A673 (cell line): ENCODE results near the gene ZNF610. TPM values are rescaled to one million over a fixed set of nuclear protein-coding genes. Genes with fewer than 3 reads are reported as not detected.

Experiments used
- BruUV-seq: library from RNA; stranded (reverse); fragments of 400-500 nt; replicated peaks from 2 replicates; lab custom pipeline; 2021; lab: Mats Ljungman, UMichigan
- CTCF ChIA-PET: fragments of 300-600 bp; sonication (Branson Sonifier 250); formaldehyde crosslinking; loops from one replicate; lab custom pipeline; 2022; ENCODE audit warnings: antibody characterized with exemption; lab: Charles Lee
- POLR2A ChIA-PET: fragments of 300-600 bp; sonication (Branson Sonifier 250); formaldehyde crosslinking; loops from one replicate; lab custom pipeline; 2022; ENCODE audit warnings: antibody characterized with exemption; ENCODE audit not compliant: low non-redundant PET; lab: Charles Lee
- DNase-seq: peaks from one replicate; pipeline ENCODE4 v3.0.0-alpha.2; 2015; ENCODE audit warnings: low spot score
- H3K27ac ChIP-seq: fragments of 200-600 bp; sonication (generic); 2 replicates; pipeline ENCODE4 v1.5.1; 2016; ENCODE audit warnings: mixed run types, low read depth, mild to moderate bottlenecking, mixed read lengths, antibody characterized with exemption, low read length; ENCODE audit not compliant: poor library complexity, severe bottlenecking
- H3K27me3 ChIP-seq: fragments of 200-600 bp; sonication (generic); replicated peaks from 2 replicates; pipeline ENCODE4 v1.6.1; 2017; ENCODE audit warnings: mixed run types, low read depth, mild to moderate bottlenecking, mixed read lengths, antibody characterized with exemption, low read length; ENCODE audit not compliant: insufficient read depth, poor library complexity
- H3K36me3 ChIP-seq: fragments of 200-600 bp; sonication (generic); 2 replicates; pipeline ENCODE4 v1.6.1; 2016; ENCODE audit warnings: mixed run types, mild to moderate bottlenecking, mixed read lengths, antibody characterized with exemption, low read length; ENCODE audit not compliant: insufficient read depth, poor library complexity, severe bottlenecking
- H3K4me1 ChIP-seq: fragments of 200-600 bp; sonication (generic); 2 replicates; pipeline ENCODE4 v1.6.1; 2017; ENCODE audit warnings: mixed run types, mild to moderate bottlenecking, mixed read lengths, antibody characterized with exemption, low read length; ENCODE audit not compliant: insufficient read depth, poor library complexity, severe bottlenecking
- H3K4me3 ChIP-seq: fragments of 200-600 bp; sonication (generic); 2 replicates; pipeline ENCODE4 v1.5.1; 2016; ENCODE audit warnings: low read depth, mixed run types, mild to moderate bottlenecking, mixed read lengths, low read length; ENCODE audit not compliant: poor library complexity, severe bottlenecking
- H3K9me3 ChIP-seq: fragments of 200-600 bp; sonication (generic); 2 replicates; pipeline ENCODE4 v1.6.1; 2016; ENCODE audit warnings: mixed run types, low read depth, mild to moderate bottlenecking, mixed read lengths, antibody characterized with exemption, low read length; ENCODE audit not compliant: poor library complexity, severe bottlenecking
- CTCF ChIP-seq: fragments of 300-800, 200-600 bp; sonication (generic); conservative IDR thresholded peaks from 2 replicates; pipeline ENCODE4 v1.5.1; 2017; ENCODE audit warnings: low read depth, mild to moderate bottlenecking, antibody characterized with exemption, low read length, moderate library complexity, mixed read lengths
- EZH2 ChIP-seq: fragments of 200-600 bp; sonication (generic); IDR thresholded peaks from 2 replicates; pipeline ENCODE4 v1.6.1; 2017; ENCODE audit warnings: borderline replicate concordance, low read depth, mild to moderate bottlenecking, mixed read lengths, antibody characterized with exemption, low read length; ENCODE audit not compliant: poor library complexity, severe bottlenecking
- intact Hi-C: fragments of 100-400 bp; cut with micrococcal nuclease; formaldehyde crosslinking; loops from one replicate; pipeline ENCODE4 v1.10.0; 2022; ENCODE audit not compliant: unreplicated experiment
- total RNA-seq: library from RNA; stranded (reverse); gene quantifications from 2 replicates; pipeline ENCODE4 v1.2.3, GENCODE V29; 2021

Gene ZNF610
- total RNA-seq, 1 experiment from 2014 or later: 3.4 TPM

DNA sequence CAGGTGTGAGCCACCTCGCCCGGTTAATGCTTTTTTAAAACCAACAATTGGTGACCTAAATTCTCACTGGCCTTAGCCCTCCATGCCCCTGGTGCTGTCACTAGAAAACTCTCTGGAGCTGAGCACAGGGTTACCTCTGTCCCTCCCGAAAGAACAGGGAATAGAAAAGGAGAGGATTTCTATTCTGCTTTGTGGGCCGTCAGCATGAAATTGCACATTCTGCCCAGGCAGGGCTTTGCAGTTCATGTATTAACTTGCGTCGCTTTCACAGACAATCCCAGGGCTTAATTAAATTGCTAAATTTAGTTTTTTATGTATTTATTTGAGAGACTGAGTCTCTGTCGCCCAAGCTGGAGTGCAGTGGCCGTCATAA is 39.7 kb upstream of the ZNF610 start:
- H3K9me3 ChIP-seq: peaks cover 11% of the 10 kb centered on the region
- peak overlapping the region; percentile 50 for H3K27ac ChIP-seq
- H3K27me3 ChIP-seq: no peaks in the 10 kb centered on the region
- peak; percentile 3 for DNase-seq
- intact Hi-C loops: no loop called here
- POLR2A ChIA-PET: interaction anchor here (0.6 kb wide), 1 partner anchor 260 kb away, joined by 3 read pairs; no protein-coding TSS in a partner anchor
- peaks cover 24% of the 10 kb centered on the region for H3K36me3 ChIP-seq
- TF ChIP-seq CTCF (no peak), EZH2 (no peak)
- H3K4me3 ChIP-seq: peak overlapping the region; percentile 60
- peaks cover 6% of the 10 kb centered on the region for H3K4me1 ChIP-seq
- CTCF ChIA-PET: no interaction called here
- no TSS peak for BruUV-seq

DNA sequence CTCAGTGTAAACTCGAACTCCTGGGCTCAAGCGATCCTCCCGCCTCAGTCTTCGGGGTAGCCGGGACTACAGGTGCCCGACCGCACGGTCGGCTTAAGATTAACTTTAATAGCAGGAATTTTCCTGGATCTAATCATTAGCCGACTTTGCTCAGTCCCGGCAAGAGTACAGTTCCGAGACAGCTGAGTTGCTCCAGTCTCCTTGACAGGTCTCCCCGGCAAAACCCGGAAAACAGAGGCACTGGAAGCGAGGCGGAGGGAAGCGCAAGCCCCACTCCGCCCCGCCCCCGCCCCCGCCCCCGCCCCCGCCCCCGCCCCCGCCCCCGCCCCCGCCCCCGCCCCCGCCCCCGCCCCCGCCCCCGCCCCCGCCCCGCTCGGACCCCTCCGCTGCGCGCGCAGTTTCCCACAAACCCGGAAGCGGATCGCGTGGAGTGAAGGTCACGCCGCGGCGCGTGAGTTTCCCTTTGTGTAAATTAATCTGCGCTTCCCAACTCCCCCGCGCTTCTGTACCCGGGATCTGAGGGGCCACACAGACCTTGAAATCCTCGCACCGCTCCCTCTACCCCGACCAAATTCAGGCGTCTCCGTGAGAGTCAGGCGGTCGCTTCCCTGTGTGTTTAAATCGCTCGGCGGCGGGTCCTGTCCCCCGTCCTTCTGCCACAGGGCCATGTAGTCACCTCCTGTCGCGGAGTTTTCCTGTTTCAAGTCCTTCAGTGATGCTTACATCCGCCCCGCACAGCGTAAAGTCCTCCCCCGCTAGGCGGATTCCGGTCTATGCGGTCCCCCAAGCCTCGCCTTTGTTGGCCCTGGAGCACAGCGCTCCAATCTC is 39.1 kb upstream of the ZNF610 start, which contains the start of gene ZNF480:
Gene ZNF480, plus strand, starts transcription at position 397 of the 828 bp plus-strand sequence. CDS start 3,244 bp downstream, outside the sequence.
- TF ChIP-seq CTCF (no peak), EZH2 (no peak)
- Histone ChIP-seq H3K36me3 (peaks cover 30% of the 10 kb centered on the region), H3K27me3 (no peaks in the 10 kb centered on the region), H3K4me3 (peak within 1 kb of the TSS; percentile 64), H3K9me3 (peaks cover 9% of the 10 kb centered on the region), H3K4me1 (peaks cover 6% of the 10 kb centered on the region), H3K27ac (peak within 1 kb of the TSS; percentile 82)
- BruUV-seq: TSS peak; percentile 63
- peak; percentile 80 for DNase-seq
- CTCF ChIA-PET: no interaction called here
- intact Hi-C loops: no loop called here
- POLR2A ChIA-PET: interaction anchor here (0.6 kb wide), 1 partner anchor 260 kb away, joined by 3 read pairs; no protein-coding TSS in a partner anchor

DNA sequence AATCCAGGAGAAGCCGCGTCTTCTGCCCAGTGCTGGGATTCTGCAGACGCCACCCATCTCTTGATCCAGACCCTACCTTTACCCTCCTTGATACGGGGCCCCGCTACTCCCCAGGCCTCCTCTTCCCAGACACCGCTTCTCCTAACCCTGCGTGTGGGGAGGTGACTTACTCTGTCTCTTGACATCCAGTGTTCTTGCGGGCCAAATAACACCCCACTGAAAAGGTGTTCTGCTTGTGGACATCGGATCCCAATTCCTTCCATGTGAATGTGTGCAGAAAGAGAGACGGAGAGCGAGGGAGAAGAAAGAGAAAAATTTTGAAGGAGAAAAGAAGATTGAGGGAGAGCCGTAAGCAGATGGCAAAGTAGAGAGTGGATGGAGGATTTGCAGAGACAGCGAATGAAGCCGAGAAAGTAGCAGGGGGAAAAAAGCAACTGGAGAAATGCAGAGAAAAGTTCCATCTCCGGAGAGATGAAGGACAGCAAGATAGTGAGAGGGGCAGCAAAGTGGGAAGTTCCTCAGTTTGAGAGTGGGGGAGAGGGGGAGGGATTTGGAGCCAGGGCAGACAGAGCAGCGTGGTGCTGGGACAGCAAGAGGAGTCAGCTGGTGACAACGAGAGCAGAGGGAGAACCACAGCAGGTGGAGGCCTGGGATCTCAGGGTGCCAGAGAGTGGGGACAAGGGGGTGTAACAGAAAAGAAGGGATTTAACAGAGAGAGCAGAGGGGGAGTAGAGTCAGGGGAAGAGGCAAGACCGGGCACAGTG is 38.3 kb upstream of the ZNF610 start:
- intact Hi-C loops: no loop called here
- Histone ChIP-seq H3K27me3 (no peaks in the 10 kb centered on the region), H3K36me3 (peaks cover 37% of the 10 kb centered on the region), H3K27ac (peak overlapping the region; percentile 82), H3K4me1 (peaks cover 6% of the 10 kb centered on the region), H3K9me3 (peaks cover 7% of the 10 kb centered on the region), H3K4me3 (peak overlapping the region; percentile 64)
- peak; percentile 8 for DNase-seq
- no TSS peak for BruUV-seq
- ChIA-PET POLR2A (no interaction called here), CTCF (no interaction called here)
- TF ChIP-seq CTCF: no peak
- no peak for TF ChIP-seq EZH2
